ENCODE results near the gene RFC3.

DNA sequence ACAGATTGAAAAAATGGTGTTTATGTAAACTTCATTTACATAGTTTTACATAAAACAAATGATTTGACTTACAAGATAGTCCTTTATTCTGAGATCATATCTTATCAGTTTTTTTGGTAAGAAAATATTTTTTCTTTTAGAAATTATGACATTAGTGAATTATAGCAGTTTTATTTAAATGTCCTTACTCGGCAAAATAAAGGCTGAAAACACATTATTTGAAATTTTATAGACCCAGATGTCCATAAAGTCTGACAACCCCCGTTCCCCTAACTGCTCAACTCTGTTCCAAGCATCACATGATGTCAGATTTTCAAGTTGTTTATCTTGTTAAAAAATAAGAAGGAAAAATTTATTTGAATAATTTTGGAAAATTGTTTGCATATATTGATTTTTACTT, 46.7 kb upstream of the RFC3 start:
- TF ChIP-seq PAX5 (IDR thresholded peaks at IDR 0.05; ENCODE audit: insufficient read depth, low read length, severe bottlenecking) (no peak), TAF1 (IDR thresholded peaks at IDR 0.05; ENCODE audit: low read depth, low read length) (no peak)
